ENCODE data around the gene CADPS2. TPM values are rescaled to one million over a fixed set of nuclear protein-coding genes. Genes with fewer than 3 reads are reported as not detected.

Gene CADPS2
- total and polyA plus RNA-seq, 2 of the 8 experiments (the other 6 are each of a cell fraction or from before 2014, with no cell fraction given), result 8.9 to 22.3 TPM

DNA sequence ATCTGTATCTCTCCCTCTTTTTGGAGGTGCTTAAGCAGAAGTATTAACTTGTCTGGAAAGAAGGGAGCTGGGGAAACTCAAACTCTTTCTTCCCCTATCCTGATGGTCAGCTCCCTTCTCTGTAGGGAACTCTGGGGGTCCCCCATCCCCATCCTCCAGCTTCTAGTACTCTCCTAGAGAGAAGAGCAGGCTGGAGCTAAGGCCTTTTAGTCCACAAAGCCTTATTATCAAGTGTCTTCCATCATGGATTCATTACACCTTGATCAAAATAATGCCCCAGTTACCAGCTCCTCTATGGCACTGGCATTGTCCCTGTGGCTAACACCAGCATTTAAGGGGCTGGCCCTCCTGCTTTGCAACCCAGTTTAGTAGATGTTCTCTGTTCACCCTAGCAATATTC, 35.7 kb downstream of the CADPS2 start (continued):
- TF ChIP-seq CHD7 (IDR thresholded peaks at IDR 0.05; ENCODE audit: insufficient replicate concordance, low read length), result no peak
- no peak for TF ChIP-seq ASH2L (IDR thresholded peaks at IDR 0.05; ENCODE audit: low read length)
- no peak for TF ChIP-seq NRF1 (IDR thresholded peaks at IDR 0.05; ENCODE audit: low read depth, low read length)
- no peak for TF ChIP-seq ZNF274 (IDR thresholded peaks at IDR 0.05; ENCODE audit: borderline replicate concordance, extremely low read depth, low read length)
- no peak for TF ChIP-seq RXRA (IDR thresholded peaks at IDR 0.05; ENCODE audit: insufficient read depth, low read depth, low read length)
- TF ChIP-seq ATF2 (IDR thresholded peaks at IDR 0.05; ENCODE audit: low read length), result no peak
- TF ChIP-seq PHF8 (conservative IDR thresholded peaks at IDR 0.05; ENCODE audit: low read depth, low read length), result no peak
- no peak for TF ChIP-seq EZH2 (IDR thresholded peaks at IDR 0.05; ENCODE audit: low read depth, low read length, severe bottlenecking)
- no peak for TF ChIP-seq SIX5 (IDR thresholded peaks at IDR 0.05; ENCODE audit: low read depth, low read length)
- TF ChIP-seq SUZ12 (IDR thresholded peaks at IDR 0.05; ENCODE audit: low read length), result no peak

Measured in H1 (cell line).